Naive B cell (primary cell): Measurements from ENCODE around the gene SART3. TPM values are rescaled to one million over a fixed set of nuclear protein-coding genes. Genes with fewer than 3 reads are reported as not detected.
"Not testable (repeated sequence)": the region's sequence is repeated elsewhere in the genome, so short reads cannot be mapped to it uniquely, and the experiment has no call there.

Experiments used
- ATAC-seq, 2 donors: fragments of 150-1000 bp; cut with Tn5 transposase; 2 replicates each; pipeline ENCODE4 v1.10.0; 2021; ENCODE audit warnings: low read depth in 2 of 2, mild to moderate bottlenecking in 2 of 2, moderate library complexity in 2 of 2
- DNase-seq: peaks from one replicate; pipeline ENCODE4 v3.0.0; 2022
- H3K27ac Mint-ChIP-seq, 6 donors: one replicate each; pipeline ENCODE4 v1.8.0; 2020 to 2022; ENCODE audit warnings: mild to moderate bottlenecking in 6 of 6, mixed read lengths in 6 of 6, moderate library complexity in 5 of 6, inconsistent platforms in 2 of 6
- H3K27me3 Mint-ChIP-seq, 3 donors: one replicate each; pipeline ENCODE4 v1.8.0; 2021 to 2022; ENCODE audit warnings: mixed read lengths in 3 of 3, mild to moderate bottlenecking in 1 of 3
- H3K36me3 Mint-ChIP-seq, 2 donors: one replicate each; pipeline ENCODE4 v1.8.0; 2020 to 2022; ENCODE audit warnings: mixed read lengths in 2 of 2, inconsistent platforms in 1 of 2, mild to moderate bottlenecking in 1 of 2
- H3K4me1 Mint-ChIP-seq, 3 donors: one replicate each; pipeline ENCODE4 v1.8.0; 2020 to 2022; ENCODE audit warnings: mixed read lengths in 3 of 3, inconsistent platforms in 1 of 3, mild to moderate bottlenecking in 1 of 3, moderate library complexity in 1 of 3
- H3K4me3 Mint-ChIP-seq, 8 donors: one replicate each; pipeline ENCODE4 v1.8.0; 2020 to 2022; ENCODE audit warnings: mild to moderate bottlenecking in 8 of 8, mixed read lengths in 8 of 8, moderate library complexity in 8 of 8, inconsistent platforms in 2 of 8
- H3K9me3 Mint-ChIP-seq, 7 donors: one replicate each; pipeline ENCODE4 v1.8.0; 2020 to 2022; ENCODE audit warnings: mixed read lengths in 7 of 7, mild to moderate bottlenecking in 5 of 7, inconsistent platforms in 2 of 7, moderate library complexity in 1 of 7
- polyA plus RNA-seq, 6 donors: library from polyadenylated mRNA; unstranded; fragments of 300-500 nt; fragmentation: Illumina TruSeq; gene quantifications; one replicate each; pipeline ENCODE4 v1.2.3, GENCODE V29; 2021; ENCODE audit warnings: low read depth in 6 of 6

The SART3 gene
- polyA plus RNA-seq, 6 donors from 2014 or later, result 24.7 to 57.9 (median 36.4) TPM

DNA sequence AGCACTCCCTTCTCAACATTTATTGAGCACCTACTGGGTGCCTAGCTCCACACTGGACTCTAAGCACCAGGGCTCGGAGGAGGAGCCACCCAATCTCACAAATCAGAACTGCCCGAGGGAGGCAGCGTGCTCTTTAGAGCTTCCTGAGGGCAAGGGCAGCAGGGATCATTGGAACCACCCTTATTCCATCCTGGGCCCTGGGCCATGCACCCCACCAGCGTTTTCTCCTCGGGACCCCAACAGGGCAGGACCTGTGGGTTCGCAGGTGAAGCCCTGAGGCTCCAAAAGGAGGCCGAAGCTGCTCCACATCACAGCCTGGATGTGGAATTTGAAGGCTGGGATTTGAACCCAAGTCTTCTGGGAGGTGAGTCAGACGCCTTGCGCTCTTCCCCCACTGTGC is 21.5 kb upstream of the SART3 start:
- peaks cover 0 to 3% (median 0%) of the 10 kb centered on the region in 3 donors for H3K27me3 Mint-ChIP-seq
- no peak for DNase-seq
- ATAC-seq, result no peak
- peaks cover 18 to 31% (median 23%) of the 10 kb centered on the region in 3 donors for H3K4me1 Mint-ChIP-seq
- H3K9me3 Mint-ChIP-seq, result peaks cover 0 to 10% (median 0%) of the 10 kb centered on the region in 7 donors
- H3K27ac Mint-ChIP-seq, result peak overlapping the region in 1 of 6 donors; percentile 7
- no peak overlapping the region for H3K4me3 Mint-ChIP-seq
- no peaks in the 10 kb centered on the region for H3K36me3 Mint-ChIP-seq

DNA sequence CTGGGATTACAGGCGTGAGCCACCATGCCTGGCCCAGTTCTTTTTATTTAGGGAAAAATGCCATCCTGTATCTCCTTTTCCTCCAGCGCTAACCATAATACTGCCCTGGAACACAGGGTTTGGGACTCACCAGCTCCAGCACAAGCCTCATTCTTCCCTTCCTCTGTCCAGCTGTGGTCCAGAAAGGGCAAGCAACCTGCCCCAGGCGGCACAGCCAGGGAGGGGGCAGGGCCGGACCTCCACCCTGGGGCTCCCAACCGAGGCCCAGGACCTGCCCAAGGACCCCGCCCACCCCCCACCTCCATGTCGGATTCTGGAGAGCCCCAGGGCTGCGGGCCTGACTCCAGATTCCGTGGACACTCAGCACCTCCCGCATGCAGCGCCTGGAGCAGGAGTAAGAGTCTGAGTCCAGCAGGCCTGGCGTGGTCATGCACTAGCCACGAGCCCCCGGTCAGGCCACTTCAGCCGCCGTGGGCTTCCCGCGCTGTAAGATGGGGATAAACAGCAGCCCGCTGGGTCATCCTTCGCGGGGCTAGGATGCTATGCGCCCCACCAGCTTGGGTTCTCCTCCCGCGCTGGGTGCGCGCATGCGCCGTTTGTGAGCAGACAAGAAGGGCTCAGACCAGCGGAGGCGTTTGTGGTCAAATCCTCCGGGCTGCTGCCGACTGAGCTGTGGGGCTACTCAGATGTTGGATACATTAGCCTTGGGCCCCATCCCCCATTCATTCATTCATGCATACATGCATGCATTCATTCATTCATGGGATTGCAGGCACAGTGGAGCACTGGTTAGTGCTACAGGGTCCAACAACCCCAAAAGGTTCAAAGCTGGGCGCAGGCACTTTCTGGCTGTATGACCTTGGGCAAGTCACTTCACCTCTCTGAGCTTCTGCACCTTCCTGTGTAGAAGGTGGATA is 20.6 kb upstream of the SART3 start:
- H3K27me3 Mint-ChIP-seq, result peaks cover 0 to 6% (median 0%) of the 10 kb centered on the region in 3 donors
- DNase-seq, result no peak
- peaks cover 18 to 31% (median 25%) of the 10 kb centered on the region in 3 donors for H3K4me1 Mint-ChIP-seq
- no peak for ATAC-seq
- H3K36me3 Mint-ChIP-seq, result no peaks in the 10 kb centered on the region
- peaks cover 0 to 10% (median 0%) of the 10 kb centered on the region in 7 donors for H3K9me3 Mint-ChIP-seq
- peak overlapping the region in 1 of 6 donors; percentile 6 for H3K27ac Mint-ChIP-seq
- H3K4me3 Mint-ChIP-seq, result no peak overlapping the region

DNA sequence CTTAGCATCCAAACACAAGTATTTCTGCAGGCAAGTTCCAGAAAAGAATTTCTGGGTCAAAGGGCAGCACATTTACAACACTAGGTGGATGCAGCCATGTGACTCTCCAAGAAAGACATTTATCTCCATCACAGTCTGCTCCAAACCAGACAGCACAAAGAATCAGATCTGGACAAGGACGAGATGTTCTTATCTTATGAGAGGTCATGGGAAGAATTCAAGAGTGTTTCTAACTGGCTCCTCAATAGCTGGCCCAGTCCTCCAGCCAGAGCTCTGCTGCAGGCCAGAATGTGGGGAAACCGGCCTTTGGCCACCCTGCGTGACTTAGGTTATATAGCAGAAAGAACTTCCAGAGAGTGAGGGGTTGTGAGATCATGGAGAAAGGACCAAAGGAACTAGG is 19.6 kb upstream of the SART3 start:
- ATAC-seq (no peak), DNase-seq (no peak)
- Mint-ChIP-seq H3K4me3 (no peak overlapping the region), H3K9me3 (peaks cover 0 to 10% (median 0%) of the 10 kb centered on the region in 7 donors), H3K4me1 (peaks cover 24 to 31% (median 25%) of the 10 kb centered on the region in 3 donors), H3K36me3 (no peaks in the 10 kb centered on the region), H3K27me3 (peaks cover 0 to 6% (median 0%) of the 10 kb centered on the region in 3 donors), H3K27ac (peak overlapping the region in 2 of 6 donors; percentile 78 to 81)

DNA sequence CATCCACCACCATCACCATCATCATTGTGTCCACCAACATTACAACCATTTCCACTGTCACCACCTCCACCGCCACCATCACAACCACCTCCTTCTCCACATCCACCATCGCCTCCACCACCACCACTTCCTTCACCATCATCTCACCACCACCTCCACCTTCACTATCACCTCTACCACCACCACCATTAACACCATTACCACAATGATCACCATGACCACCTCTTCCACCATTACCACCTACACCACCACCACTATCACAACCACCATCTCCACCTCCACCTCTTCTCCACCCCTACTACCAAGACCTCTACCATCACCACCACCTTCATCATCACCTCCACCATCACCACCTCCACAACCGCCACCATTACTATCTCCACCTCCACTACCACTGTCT is 17.8 kb upstream of the SART3 start:
- Mint-ChIP-seq H3K36me3 (no peaks in the 10 kb centered on the region), H3K27me3 (peaks cover 0 to 6% (median 0%) of the 10 kb centered on the region in 3 donors), H3K4me1 (peaks cover 25 to 37% (median 29%) of the 10 kb centered on the region in 3 donors), H3K27ac (peak overlapping the region in 1 of 6 donors; percentile 37), H3K9me3 (peaks cover 0 to 10% (median 0%) of the 10 kb centered on the region in 7 donors), H3K4me3 (no peak overlapping the region)
- no peak for ATAC-seq
- DNase-seq, result no peak

DNA sequence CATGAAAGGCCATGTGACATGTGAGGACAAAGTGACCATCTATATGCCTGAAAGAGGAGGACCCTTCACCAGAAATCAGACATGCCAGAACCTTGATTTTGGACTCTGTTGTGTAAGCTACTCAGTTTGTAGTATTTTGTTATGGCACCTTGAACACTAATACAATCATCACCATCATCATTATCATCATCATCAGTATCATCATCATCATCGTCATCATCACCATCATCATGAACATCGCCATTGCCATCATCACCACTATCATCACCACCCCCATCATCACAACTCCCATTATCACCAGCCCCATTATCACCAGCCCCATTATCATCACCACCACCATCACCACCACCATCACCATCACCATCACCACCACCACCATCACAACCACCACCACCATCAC is 17.3 kb upstream of the SART3 start:
- DNase-seq, result no peak

DNA sequence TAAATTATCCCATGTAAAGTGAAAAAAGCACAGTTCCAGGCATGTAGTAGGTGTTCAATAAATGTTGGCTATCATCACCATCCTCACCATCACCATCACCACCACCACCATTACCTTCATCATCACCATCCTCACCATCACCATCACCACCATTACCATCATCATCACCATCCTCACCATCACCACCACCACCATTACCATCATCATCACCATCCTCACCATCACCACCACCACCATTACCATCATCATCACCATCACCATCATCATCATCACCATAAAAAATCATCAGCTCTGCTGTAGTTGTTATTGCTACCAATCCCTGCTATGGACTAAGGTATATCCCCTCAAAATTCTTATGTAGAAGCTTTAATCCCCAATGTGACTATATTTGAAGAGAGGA is 16.5 kb upstream of the SART3 start:
- no peak overlapping the region for H3K4me3 Mint-ChIP-seq
- no peak for DNase-seq
- peak overlapping the region in 1 of 6 donors; percentile 37 for H3K27ac Mint-ChIP-seq
- H3K27me3 Mint-ChIP-seq, result peaks cover 0 to 6% (median 0%) of the 10 kb centered on the region in 3 donors
- peaks cover 0 to 10% (median 0%) of the 10 kb centered on the region in 7 donors for H3K9me3 Mint-ChIP-seq
- no peaks in the 10 kb centered on the region for H3K36me3 Mint-ChIP-seq
- ATAC-seq, result no peak
- H3K4me1 Mint-ChIP-seq, result peaks cover 29 to 37% (median 33%) of the 10 kb centered on the region in 3 donors

More for the DNA sequence above, 17.3 kb upstream of the SART3 start:
- H3K36me3 Mint-ChIP-seq, result no peaks in the 10 kb centered on the region
- H3K4me1 Mint-ChIP-seq, result peaks cover 25 to 36% (median 29%) of the 10 kb centered on the region in 3 donors
- no peak overlapping the region for H3K27ac Mint-ChIP-seq
- no peak for ATAC-seq
- H3K4me3 Mint-ChIP-seq, result peak overlapping the region in 2 of 8 donors; percentile 42 to 52
- H3K9me3 Mint-ChIP-seq, result peaks cover 0 to 10% (median 0%) of the 10 kb centered on the region in 7 donors
- peaks cover 0 to 6% (median 0%) of the 10 kb centered on the region in 3 donors for H3K27me3 Mint-ChIP-seq

DNA sequence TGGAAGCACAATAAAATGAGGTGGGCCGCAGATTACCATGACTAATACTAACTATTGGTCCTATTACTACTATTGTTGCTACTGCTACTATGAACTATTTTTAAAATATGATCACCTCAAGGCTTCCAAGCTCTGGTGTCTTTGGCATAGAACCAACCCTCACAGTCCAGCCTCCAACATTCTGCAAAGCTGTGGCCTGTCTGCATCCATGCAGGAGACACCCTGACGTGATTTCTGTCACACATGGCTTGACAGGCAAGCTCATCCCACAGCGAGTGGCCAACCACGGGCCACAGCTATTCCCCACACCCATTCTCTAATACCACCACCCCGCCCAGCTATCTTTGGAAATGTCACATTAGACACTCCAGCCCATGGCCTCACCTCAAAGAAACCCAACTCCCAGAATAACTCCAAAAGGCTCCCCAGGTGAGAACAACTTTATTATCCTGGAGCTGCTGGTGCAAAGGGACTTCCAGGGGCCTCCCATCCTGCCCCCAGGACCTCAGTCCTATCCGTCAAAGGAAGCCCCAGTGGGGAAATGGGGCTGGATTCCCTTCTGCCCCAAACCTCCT is 15.8 kb upstream of the SART3 start:
- DNase-seq, result no peak
- H3K36me3 Mint-ChIP-seq, result no peaks in the 10 kb centered on the region
- no peak overlapping the region for H3K4me3 Mint-ChIP-seq
- H3K9me3 Mint-ChIP-seq, result peaks cover 0 to 10% (median 0%) of the 10 kb centered on the region in 7 donors
- ATAC-seq, result no peak
- H3K27ac Mint-ChIP-seq, result peak overlapping the region in 2 of 6 donors; percentile 42 to 85
- H3K27me3 Mint-ChIP-seq, result peaks cover 0 to 6% (median 0%) of the 10 kb centered on the region in 3 donors
- peaks cover 36 to 44% (median 37%) of the 10 kb centered on the region in 3 donors for H3K4me1 Mint-ChIP-seq

DNA sequence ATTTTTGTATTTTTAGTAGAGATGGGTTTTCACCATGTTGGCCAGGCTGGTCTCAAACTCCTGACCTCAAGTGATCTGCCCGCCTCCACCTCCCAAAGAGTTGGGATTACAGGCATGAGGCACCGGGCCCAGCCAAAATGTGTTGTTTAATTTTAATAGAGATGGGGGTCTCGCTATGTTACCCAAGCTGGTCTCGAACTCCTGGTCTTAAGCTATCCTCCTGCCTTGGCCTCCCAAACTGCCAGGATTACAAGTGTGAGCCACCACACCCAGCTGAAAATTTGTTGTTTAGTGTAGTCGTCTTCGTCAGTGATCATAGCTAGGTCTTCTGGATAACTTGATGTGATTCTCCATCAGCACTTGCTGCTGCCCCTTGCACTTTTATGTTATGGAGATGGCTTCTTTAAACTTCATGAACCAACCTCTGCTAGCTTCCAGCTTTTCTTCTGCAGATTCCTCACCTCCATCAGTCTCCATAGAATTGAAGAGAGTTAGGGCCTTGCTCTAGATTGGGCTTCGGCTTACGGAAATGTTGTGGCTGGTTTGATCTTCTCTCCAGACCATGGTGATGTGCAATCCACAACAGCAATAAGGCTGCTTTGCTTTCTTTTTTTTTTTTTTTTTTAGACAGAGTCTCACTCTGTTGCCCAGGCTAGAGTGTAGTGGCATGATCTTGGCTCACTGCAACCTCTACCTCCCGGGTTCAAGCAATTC is 14.4 kb upstream of the SART3 start:
- Mint-ChIP-seq H3K4me1 (peaks cover 36 to 55% (median 42%) of the 10 kb centered on the region in 3 donors), H3K4me3 (no peak overlapping the region)
- DNase-seq, result no peak

DNA sequence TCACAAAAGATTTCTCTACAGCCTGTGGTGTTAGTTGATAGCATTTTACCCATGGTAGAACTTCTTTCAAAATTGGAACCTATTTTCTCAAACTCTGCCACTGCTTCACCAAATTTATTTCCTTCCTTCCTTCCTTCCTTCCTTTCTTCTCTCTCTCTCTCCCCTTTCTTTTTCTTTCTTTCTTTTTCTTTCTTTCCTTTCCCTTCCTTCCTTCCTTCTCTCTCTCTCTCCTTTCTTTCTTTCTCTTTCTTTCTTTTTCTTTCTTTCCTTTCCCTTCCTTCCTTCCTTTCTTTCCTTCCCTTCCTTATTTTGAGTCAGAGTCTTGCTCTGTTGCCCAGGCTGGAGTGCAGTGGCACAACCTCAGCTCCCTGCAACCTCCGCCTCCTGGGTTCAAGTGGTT is 13.3 kb upstream of the SART3 start:
- not testable (repeated sequence) for H3K36me3 Mint-ChIP-seq, H3K9me3 Mint-ChIP-seq, H3K4me3 Mint-ChIP-seq, DNase-seq, ATAC-seq, H3K27me3 Mint-ChIP-seq
- Mint-ChIP-seq H3K27ac (peak overlapping the region in 1 of 6 donors; percentile 83), H3K4me1 (peaks cover 31 to 51% (median 32%) of the 10 kb centered on the region in 3 donors)

More for the DNA sequence above, 14.4 kb upstream of the SART3 start:
- ATAC-seq, result no peak
- H3K27me3 Mint-ChIP-seq, result peaks cover 0 to 6% (median 0%) of the 10 kb centered on the region in 3 donors
- H3K9me3 Mint-ChIP-seq, result peaks cover 0 to 10% (median 0%) of the 10 kb centered on the region in 7 donors
- peaks cover 0 to 4% of the 10 kb centered on the region in 2 donors for H3K36me3 Mint-ChIP-seq
- H3K27ac Mint-ChIP-seq, result peak overlapping the region in 3 of 6 donors; percentile 47 to 64 (median 52)

DNA sequence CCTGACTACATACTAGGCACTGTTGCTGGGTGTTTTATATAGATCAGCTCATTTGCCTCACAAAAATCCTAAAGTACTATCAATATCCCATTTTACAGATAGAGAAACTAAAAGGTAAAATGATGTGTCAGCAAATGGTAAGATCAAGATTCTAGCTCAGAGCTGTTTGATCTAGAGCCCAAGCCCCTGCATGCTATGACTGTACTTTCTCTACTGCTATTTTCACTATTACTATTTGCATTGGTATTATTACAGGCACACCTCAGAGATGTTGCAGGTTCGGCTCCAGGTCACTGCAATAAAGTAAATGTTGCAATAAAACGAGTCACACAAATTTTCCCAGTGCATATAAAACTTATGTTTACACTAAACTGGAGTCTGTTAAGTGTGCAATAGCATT is 12.3 kb upstream of the SART3 start:
- Mint-ChIP-seq H3K4me1 (peaks cover 29 to 52% (median 31%) of the 10 kb centered on the region in 3 donors), H3K27ac (peak overlapping the region in 1 of 6 donors; percentile 96), H3K4me3 (peak overlapping the region in 1 of 8 donors; percentile 38), H3K27me3 (peaks cover 0 to 6% (median 0%) of the 10 kb centered on the region in 3 donors), H3K36me3 (peaks cover 7 to 16% of the 10 kb centered on the region in 2 donors), H3K9me3 (peaks cover 0 to under 1% (median 0%) of the 10 kb centered on the region in 7 donors)
- ATAC-seq (no peak), DNase-seq (no peak)

DNA sequence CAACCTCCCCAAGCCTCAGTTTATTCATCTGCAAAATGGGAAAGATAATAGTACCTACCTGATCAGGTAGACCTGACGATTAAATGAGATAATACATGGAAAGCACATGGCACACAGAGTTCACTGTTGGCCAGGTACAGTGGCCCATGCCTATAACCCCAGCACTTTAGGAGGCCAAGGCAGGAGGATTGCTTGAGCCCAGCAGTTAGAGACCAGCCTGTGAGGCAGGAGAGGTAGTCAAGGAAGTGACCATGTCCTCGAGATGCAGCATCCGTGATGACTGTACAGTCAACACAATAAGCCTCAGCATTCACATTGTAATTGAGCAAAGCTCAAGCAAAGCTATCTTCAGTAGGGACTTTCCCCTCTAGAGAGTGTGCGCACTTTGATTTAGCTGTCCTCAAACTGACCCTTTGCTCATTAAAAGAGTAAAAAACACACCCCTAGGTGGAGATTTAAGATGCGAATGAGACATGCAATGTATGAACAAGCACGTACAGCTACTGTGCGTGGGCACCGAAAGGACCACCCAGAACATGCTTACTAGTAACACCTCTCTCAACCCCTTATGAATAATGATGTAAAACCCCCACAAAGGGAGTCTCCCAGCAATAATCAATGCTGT is 11.3 kb upstream of the SART3 start:
- peaks cover 0 to under 1% (median 0%) of the 10 kb centered on the region in 3 donors for H3K27me3 Mint-ChIP-seq
- no peak for DNase-seq
- peaks cover 34 to 62% (median 39%) of the 10 kb centered on the region in 3 donors for H3K4me1 Mint-ChIP-seq
- H3K36me3 Mint-ChIP-seq, result peaks cover 9 to 17% of the 10 kb centered on the region in 2 donors
- ATAC-seq, result peak; percentile 33 to 35
- H3K4me3 Mint-ChIP-seq, result peak overlapping the region in 1 of 8 donors; percentile 19
- H3K9me3 Mint-ChIP-seq, result no peaks in the 10 kb centered on the region
- H3K27ac Mint-ChIP-seq, result peak overlapping the region in 5 of 6 donors; percentile 10 to 96 (median 86)

DNA sequence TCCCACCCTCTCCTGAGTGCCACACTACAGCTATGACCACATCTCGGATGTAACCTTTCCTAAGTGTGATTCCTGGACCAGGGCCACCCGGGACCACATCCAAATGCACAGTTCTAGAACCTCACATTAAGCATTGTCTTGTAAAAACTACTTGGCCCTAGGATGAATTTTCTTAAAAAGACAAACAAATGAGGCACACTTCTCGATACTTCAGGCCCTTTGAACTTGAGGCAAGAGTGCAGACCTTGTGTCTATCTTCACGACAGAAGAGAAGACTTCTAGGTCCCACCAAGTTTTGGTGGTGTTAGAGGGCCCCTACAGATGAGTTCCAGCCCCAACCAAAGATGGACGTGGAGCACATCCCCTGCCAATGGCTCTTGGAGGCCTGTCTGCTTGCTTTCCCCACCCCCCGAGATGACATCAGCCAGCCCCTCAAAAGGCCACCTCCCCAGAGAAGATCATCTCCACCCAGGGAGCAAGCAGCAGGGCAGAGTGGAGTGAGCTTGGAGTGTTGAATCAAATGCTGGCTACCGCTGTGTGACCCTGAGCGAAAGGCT is 10.7 kb upstream of the SART3 start:
- Mint-ChIP-seq H3K27ac (peak overlapping the region in 4 of 6 donors; percentile 19 to 96 (median 88)), H3K4me1 (peaks cover 38 to 68% (median 43%) of the 10 kb centered on the region in 3 donors), H3K36me3 (peaks cover 9 to 21% of the 10 kb centered on the region in 2 donors), H3K27me3 (no peaks in the 10 kb centered on the region), H3K4me3 (no peak overlapping the region), H3K9me3 (no peaks in the 10 kb centered on the region)
- ATAC-seq (no peak), DNase-seq (no peak)
